ENCODE measurements around the gene ZFP69.

The ZFP69 gene

DNA sequence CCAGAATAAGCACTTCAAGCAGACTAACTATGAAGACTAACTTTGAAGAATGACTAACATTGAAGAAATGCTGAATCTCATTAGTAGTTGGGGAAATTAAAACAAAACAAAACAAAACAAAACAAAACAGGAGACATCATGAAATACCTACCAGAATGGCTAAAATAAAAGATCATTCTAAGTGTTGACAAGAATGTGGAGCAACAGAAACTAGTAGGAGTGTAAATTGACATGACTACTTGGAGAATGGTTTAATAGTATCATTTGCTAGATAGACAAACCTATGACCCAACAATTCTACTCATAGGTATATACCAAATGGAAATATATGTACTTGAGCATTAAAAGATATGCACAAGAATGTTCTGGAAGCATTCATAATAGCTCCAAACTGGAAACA lies 45.7 kb upstream of the ZFP69 start (continued):
- no peak for TF ChIP-seq REPIN1 (tag by site-specific recombination; IDR thresholded peaks at IDR 0.05; ENCODE audit: low read depth)
- TF ChIP-seq, protein P1, sequence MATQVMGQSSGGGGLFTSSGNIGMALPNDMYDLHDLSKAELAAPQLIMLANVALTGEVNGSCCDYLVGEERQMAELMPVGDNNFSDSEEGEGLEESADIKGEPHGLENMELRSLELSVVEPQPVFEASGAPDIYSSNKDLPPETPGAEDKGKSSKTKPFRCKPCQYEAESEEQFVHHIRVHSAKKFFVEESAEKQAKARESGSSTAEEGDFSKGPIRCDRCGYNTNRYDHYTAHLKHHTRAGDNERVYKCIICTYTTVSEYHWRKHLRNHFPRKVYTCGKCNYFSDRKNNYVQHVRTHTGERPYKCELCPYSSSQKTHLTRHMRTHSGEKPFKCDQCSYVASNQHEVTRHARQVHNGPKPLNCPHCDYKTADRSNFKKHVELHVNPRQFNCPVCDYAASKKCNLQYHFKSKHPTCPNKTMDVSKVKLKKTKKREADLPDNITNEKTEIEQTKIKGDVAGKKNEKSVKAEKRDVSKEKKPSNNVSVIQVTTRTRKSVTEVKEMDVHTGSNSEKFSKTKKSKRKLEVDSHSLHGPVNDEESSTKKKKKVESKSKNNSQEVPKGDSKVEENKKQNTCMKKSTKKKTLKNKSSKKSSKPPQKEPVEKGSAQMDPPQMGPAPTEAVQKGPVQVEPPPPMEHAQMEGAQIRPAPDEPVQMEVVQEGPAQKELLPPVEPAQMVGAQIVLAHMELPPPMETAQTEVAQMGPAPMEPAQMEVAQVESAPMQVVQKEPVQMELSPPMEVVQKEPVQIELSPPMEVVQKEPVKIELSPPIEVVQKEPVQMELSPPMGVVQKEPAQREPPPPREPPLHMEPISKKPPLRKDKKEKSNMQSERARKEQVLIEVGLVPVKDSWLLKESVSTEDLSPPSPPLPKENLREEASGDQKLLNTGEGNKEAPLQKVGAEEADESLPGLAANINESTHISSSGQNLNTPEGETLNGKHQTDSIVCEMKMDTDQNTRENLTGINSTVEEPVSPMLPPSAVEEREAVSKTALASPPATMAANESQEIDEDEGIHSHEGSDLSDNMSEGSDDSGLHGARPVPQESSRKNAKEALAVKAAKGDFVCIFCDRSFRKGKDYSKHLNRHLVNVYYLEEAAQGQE (tag by site-specific recombination; IDR thresholded peaks at IDR 0.05), result no peak

DNA sequence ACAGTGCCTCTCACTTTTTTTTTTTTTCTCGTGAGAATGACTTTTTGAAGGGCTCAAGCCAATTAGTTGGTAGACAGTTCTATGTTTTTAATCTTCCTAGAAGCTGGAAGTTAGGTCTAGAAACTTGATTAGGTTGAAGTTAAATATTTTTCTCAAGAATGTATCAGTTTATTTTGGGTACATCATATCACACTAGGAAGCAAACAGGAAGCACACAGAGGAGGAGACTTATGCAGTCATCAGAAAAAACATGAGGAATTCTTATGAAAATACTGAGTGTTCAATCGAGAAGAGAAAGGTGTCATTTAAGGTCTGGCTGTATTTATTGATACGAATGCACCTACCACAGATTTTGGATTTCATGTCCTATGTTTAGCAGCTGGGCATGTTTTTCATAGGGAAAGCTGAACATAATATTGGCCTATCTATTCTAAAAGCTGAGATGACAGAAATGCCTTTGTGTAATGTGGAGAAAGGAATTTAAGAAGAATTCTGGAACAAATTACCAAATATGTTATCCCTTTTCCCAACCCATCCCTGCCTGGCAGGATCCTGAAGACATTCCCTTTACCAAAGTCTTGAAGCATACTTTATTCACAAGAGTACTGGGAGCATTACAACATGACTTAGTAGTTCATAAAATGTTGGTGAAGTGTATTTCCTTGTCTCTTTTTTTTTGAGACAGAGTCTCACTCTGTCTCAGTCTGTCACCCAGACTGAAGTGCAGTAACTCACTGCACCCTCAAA lies 44.3 kb upstream of the ZFP69 start:
- ChIA-PET POLR2A (interaction anchor here (0.9 kb wide), 1 partner anchor 99 kb away, joined by 3 read pairs; the partner anchor contains the start of gene ZNF684), CTCF (interaction anchor here (0.8 to 1.1 kb wide), 3 partner anchors 28 to 355 kb away, joined by 4 to 5 read pairs (median 5); no protein-coding TSS in a partner anchor)
- TF ChIP-seq ZFP69B (tag by site-specific recombination; IDR thresholded peaks at IDR 0.05), result no peak
- TF ChIP-seq, protein P2, sequence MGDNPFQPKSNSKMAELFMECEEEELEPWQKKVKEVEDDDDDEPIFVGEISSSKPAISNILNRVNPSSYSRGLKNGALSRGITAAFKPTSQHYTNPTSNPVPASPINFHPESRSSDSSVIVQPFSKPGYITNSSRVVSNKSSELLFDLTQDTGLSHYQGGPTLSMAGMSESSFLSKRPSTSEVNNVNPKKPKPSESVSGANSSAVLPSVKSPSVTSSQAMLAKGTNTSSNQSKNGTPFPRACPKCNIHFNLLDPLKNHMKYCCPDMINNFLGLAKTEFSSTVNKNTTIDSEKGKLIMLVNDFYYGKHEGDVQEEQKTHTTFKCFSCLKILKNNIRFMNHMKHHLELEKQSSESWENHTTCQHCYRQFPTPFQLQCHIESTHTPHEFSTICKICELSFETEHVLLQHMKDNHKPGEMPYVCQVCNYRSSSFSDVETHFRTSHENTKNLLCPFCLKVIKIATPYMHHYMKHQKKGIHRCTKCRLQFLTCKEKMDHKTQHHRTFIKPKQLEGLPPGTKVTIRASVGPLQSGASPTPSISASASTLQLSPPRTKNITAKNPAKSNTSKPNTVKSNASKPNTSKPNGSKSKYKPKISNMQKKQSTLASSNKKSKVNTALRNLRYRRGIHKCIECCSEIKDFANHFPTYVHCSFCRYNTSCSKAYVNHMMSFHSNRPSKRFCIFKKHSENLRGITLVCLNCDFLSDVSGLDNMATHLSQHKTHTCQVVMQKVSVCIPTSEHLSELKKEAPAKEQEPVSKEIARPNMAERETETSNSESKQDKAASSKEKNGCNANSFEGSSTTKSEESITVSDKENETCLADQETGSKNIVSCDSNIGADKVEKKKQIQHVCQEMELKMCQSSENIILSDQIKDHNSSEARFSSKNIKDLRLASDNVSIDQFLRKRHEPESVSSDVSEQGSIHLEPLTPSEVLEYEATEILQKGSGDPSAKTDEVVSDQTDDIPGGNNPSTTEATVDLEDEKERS (tag by site-specific recombination; IDR thresholded peaks at IDR 0.05), result no peak
- TF ChIP-seq ZNF214 (tag by site-specific recombination; IDR thresholded peaks at IDR 0.05; ENCODE audit: borderline replicate concordance), result no peak
- TF ChIP-seq, protein P3, sequence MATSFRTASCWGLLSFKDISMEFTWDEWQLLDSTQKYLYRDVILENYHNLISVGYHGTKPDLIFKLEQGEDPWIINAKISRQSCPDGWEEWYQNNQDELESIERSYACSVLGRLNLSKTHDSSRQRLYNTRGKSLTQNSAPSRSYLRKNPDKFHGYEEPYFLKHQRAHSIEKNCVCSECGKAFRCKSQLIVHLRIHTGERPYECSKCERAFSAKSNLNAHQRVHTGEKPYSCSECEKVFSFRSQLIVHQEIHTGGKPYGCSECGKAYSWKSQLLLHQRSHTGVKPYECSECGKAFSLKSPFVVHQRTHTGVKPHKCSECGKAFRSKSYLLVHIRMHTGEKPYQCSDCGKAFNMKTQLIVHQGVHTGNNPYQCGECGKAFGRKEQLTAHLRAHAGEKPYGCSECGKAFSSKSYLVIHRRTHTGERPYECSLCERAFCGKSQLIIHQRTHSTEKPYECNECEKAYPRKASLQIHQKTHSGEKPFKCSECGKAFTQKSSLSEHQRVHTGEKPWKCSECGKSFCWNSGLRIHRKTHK (tag by site-specific recombination; IDR thresholded peaks at IDR 0.05), result no peak
- no peak for TF ChIP-seq ZNF24 (tag by site-specific recombination; IDR thresholded peaks at IDR 0.05)
- TF ChIP-seq ZNF10 (tag by site-specific recombination; IDR thresholded peaks at IDR 0.05), result no peak
- no peak for TF ChIP-seq ZNF354C (tag by site-specific recombination; IDR thresholded peaks at IDR 0.05; ENCODE audit: borderline replicate concordance, low read depth)
- no peak for TF ChIP-seq ZNF514 (tag by site-specific recombination; IDR thresholded peaks at IDR 0.05)
- TF ChIP-seq, protein P4, sequence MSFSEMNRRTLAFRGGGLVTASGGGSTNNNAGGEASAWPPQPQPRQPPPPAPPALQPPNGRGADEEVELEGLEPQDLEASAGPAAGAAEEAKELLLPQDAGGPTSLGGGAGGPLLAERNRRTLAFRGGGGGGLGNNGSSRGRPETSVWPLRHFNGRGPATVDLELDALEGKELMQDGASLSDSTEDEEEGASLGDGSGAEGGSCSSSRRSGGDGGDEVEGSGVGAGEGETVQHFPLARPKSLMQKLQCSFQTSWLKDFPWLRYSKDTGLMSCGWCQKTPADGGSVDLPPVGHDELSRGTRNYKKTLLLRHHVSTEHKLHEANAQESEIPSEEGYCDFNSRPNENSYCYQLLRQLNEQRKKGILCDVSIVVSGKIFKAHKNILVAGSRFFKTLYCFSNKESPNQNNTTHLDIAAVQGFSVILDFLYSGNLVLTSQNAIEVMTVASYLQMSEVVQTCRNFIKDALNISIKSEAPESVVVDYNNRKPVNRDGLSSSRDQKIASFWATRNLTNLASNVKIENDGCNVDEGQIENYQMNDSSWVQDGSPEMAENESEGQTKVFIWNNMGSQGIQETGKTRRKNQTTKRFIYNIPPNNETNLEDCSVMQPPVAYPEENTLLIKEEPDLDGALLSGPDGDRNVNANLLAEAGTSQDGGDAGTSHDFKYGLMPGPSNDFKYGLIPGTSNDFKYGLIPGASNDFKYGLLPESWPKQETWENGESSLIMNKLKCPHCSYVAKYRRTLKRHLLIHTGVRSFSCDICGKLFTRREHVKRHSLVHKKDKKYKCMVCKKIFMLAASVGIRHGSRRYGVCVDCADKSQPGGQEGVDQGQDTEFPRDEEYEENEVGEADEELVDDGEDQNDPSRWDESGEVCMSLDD (tag by site-specific recombination; IDR thresholded peaks at IDR 0.05), result no peak
- TF ChIP-seq, protein P5, sequence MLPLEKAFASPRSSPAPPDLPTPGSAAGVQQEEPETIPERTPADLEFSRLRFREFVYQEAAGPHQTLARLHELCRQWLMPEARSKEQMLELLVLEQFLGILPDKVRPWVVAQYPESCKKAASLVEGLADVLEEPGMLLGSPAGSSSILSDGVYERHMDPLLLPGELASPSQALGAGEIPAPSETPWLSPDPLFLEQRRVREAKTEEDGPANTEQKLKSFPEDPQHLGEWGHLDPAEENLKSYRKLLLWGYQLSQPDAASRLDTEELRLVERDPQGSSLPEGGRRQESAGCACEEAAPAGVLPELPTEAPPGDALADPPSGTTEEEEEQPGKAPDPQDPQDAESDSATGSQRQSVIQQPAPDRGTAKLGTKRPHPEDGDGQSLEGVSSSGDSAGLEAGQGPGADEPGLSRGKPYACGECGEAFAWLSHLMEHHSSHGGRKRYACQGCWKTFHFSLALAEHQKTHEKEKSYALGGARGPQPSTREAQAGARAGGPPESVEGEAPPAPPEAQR (tag by site-specific recombination; IDR thresholded peaks at IDR 0.05), result no peak
- TF ChIP-seq, protein P6, sequence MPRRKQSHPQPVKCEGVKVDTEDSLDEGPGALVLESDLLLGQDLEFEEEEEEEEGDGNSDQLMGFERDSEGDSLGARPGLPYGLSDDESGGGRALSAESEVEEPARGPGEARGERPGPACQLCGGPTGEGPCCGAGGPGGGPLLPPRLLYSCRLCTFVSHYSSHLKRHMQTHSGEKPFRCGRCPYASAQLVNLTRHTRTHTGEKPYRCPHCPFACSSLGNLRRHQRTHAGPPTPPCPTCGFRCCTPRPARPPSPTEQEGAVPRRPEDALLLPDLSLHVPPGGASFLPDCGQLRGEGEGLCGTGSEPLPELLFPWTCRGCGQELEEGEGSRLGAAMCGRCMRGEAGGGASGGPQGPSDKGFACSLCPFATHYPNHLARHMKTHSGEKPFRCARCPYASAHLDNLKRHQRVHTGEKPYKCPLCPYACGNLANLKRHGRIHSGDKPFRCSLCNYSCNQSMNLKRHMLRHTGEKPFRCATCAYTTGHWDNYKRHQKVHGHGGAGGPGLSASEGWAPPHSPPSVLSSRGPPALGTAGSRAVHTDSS (tag by site-specific recombination; IDR thresholded peaks at IDR 0.05), result no peak
- TF ChIP-seq ZNF670 (tag by site-specific recombination; IDR thresholded peaks at IDR 0.05; ENCODE audit: low read depth), result no peak
- no peak for TF ChIP-seq ZNF175 (tag by site-specific recombination; IDR thresholded peaks at IDR 0.05)
- no peak for TF ChIP-seq PRDM1 (tag by site-specific recombination; IDR thresholded peaks at IDR 0.05)
- no peak for TF ChIP-seq ZNF16 (tag by site-specific recombination; IDR thresholded peaks at IDR 0.05; ENCODE audit: low read depth)
- Histone ChIP-seq H3K27ac (ENCODE audit: extremely low read depth, low read depth, low read length) (no peak overlapping the region), H3K4me3 (ENCODE audit: low read depth, low read length) (no peak overlapping the region), H3K4me1 (ENCODE audit: control insufficient read depth, insufficient read depth, low read length) (no peaks in the 10 kb centered on the region), H3K9me3 (ENCODE audit: control insufficient read depth, insufficient read depth, low read depth, low read length) (no peaks in the 10 kb centered on the region), H3K36me3 (ENCODE audit: control insufficient read depth in 2 of 2, insufficient read depth in 1 of 2, low read length in 2 of 2) (no peaks in the 10 kb centered on the region)
